ENCODE data around the gene SEC61B. TPM values are rescaled to one million over a fixed set of nuclear protein-coding genes. Genes with fewer than 3 reads are reported as not detected.

Gene SEC61B
- total RNA-seq, 1 donor from 2014 or later: 230 TPM

GRCh38 chr9:99270491-99270890, 48.4 kb downstream of the SEC61B start:
- H3K27me3 ChIP-seq (ENCODE audit: control insufficient read depth, insufficient read depth, low read length): no peaks in the 10 kb centered on the region
- H3K4me3 ChIP-seq (ENCODE audit: low read depth, low read length): no peak overlapping the region
- TF ChIP-seq CTCF (IDR thresholded peaks at IDR 0.05; ENCODE audit: insufficient read depth, low read length, poor library complexity, severe bottlenecking): no peak
- no peak for DNase-seq (ENCODE audit: low read depth)
- no peaks in the 10 kb centered on the region for H3K36me3 ChIP-seq (ENCODE audit: control insufficient read depth, insufficient read depth, low read length)

DNA sequence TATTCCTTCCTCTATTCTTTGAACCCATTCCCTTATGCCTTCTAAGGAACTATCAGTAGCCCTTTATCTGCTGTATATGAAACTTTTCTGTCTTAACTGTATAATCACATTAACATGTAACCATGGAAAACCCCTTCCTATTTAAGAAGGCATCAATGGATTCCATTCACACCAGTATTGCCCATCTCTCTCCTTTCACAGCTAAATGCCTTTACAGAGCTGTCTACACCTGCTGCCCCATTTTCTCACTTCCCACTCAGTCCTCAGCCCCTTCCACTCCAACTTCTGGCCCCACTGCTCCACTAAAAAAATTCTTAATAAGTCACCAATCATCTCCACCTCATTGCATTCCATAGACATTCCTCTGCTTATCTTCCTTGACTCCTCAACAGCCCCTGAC, 50.8 kb downstream of the SEC61B start:
- no peak for DNase-seq (ENCODE audit: low read depth)
- H3K4me3 ChIP-seq (ENCODE audit: low read depth, low read length): no peak overlapping the region
- no peaks in the 10 kb centered on the region for H3K36me3 ChIP-seq (ENCODE audit: control insufficient read depth, insufficient read depth, low read length)
- no peak for TF ChIP-seq CTCF (IDR thresholded peaks at IDR 0.05; ENCODE audit: insufficient read depth, low read length, poor library complexity, severe bottlenecking)
- H3K27me3 ChIP-seq (ENCODE audit: control insufficient read depth, insufficient read depth, low read length): no peaks in the 10 kb centered on the region

GRCh38 chr9:99274016-99274415, 51.9 kb downstream of the SEC61B start:
- no peak overlapping the region for H3K4me3 ChIP-seq (ENCODE audit: low read depth, low read length)
- no peak for DNase-seq (ENCODE audit: low read depth)
- no peak for TF ChIP-seq CTCF (IDR thresholded peaks at IDR 0.05; ENCODE audit: insufficient read depth, low read length, poor library complexity, severe bottlenecking)
- no peaks in the 10 kb centered on the region for H3K36me3 ChIP-seq (ENCODE audit: control insufficient read depth, insufficient read depth, low read length)
- H3K27me3 ChIP-seq (ENCODE audit: control insufficient read depth, insufficient read depth, low read length): no peaks in the 10 kb centered on the region

- no peak overlapping the region for H3K4me3 ChIP-seq (ENCODE audit: low read depth, low read length)
- DNase-seq (ENCODE audit: low read depth): no peak
- H3K27me3 ChIP-seq (ENCODE audit: control insufficient read depth, insufficient read depth, low read length): no peaks in the 10 kb centered on the region
- no peak for TF ChIP-seq CTCF (IDR thresholded peaks at IDR 0.05; ENCODE audit: insufficient read depth, low read length, poor library complexity, severe bottlenecking)
- H3K36me3 ChIP-seq (ENCODE audit: control insufficient read depth, insufficient read depth, low read length): no peaks in the 10 kb centered on the region
Measured at GRCh38 chr9:99274495-99274894, 52.4 kb downstream of the SEC61B start.

Other genes with a start within 250 kb of the SEC61B start
- gene TGFBR1, start 117.2 kb upstream of the SEC61B start, total RNA-seq: 83.7 and 87.8 TPM in 2 replicates
- 52.4 and 54.1 TPM in 2 replicates for gene ALG2, start 340 bp upstream of the SEC61B start, total RNA-seq

Measured in kidney epithelial cell (primary cell).